ENCODE data around the gene ADGRV1. TPM values are rescaled to one million over a fixed set of nuclear protein-coding genes. Genes with fewer than 3 reads are reported as not detected.
"Not testable (repeated sequence)": the region's sequence is repeated elsewhere in the genome, so short reads cannot be mapped to it uniquely, and the experiment has no call there.

ADGRV1 gene
- total and polyA plus RNA-seq, 7 experiments from 2014 or later, result 0.32 to 1.1 TPM; not detected in 5

GRCh38 chr5:90845723-90846554, 287.3 kb downstream of the ADGRV1 start:
- POLR2A ChIA-PET, result interaction anchor here (0.5 to 0.7 kb wide), 2 partner anchors 384 to 538 kb away, joined by 3 read pairs; no protein-coding TSS in a partner anchor
- Mint-ChIP-seq H3K36me3 (peaks cover 0 to 9% (median 0%) of the 10 kb centered on the region in 5 donors), H3K27me3 (peaks cover 7 to 31% (median 23%) of the 10 kb centered on the region in 5 donors), H3K9me3 (peaks cover 0 to 5% (median 0%) of the 10 kb centered on the region in 11 donors), H3K4me1 (peaks cover 0 to 4% (median 0%) of the 10 kb centered on the region in 7 donors), H3K4me3 (peak overlapping the region in 4 of 10 donors; percentile 9 to 21 (median 18)), H3K27ac (no peak overlapping the region)
- H3K27me3 ChIP-seq (ENCODE audit: control insufficient read depth in 2 of 2, insufficient read depth in 2 of 2, low read length in 2 of 2), result peaks cover 0 to 6% of the 10 kb centered on the region in 2 donors
- no peak for ATAC-seq
- H3K9me3 ChIP-seq (ENCODE audit: control insufficient read depth in 2 of 3, low read length in 3 of 3), result no peaks in the 10 kb centered on the region
- H3K4me3 ChIP-seq (ENCODE audit: low read length), result no peak overlapping the region
- no peaks in the 10 kb centered on the region for H3K4me1 ChIP-seq (ENCODE audit: control insufficient read depth in 2 of 2, insufficient read depth in 2 of 2, low read length in 2 of 2)
- intact Hi-C loops (cut with micrococcal nuclease), result no loop called here
- H3K27ac ChIP-seq (ENCODE audit: low read depth, low read length), result no peak overlapping the region
- CTCF ChIA-PET, result no interaction called here
- H3K36me3 ChIP-seq (ENCODE audit: control insufficient read depth in 2 of 3, insufficient read depth in 3 of 3, low read length in 3 of 3), result no peaks in the 10 kb centered on the region
- DNase-seq, result no peak

- H3K27ac Mint-ChIP-seq; CTCF ChIA-PET; POLR2A ChIA-PET; H3K4me1 ChIP-seq (ENCODE audit: control insufficient read depth in 2 of 2, insufficient read depth in 2 of 2, low read length in 2 of 2); H3K27me3 ChIP-seq (ENCODE audit: control insufficient read depth in 2 of 2, insufficient read depth in 2 of 2, low read length in 2 of 2); H3K9me3 Mint-ChIP-seq; H3K36me3 Mint-ChIP-seq; DNase-seq; H3K4me3 Mint-ChIP-seq; intact Hi-C loops (cut with micrococcal nuclease); H3K9me3 ChIP-seq (ENCODE audit: control insufficient read depth in 2 of 3, low read length in 3 of 3); ATAC-seq; H3K4me3 ChIP-seq (ENCODE audit: low read length); H3K4me1 Mint-ChIP-seq; H3K36me3 ChIP-seq (ENCODE audit: control insufficient read depth in 2 of 3, insufficient read depth in 3 of 3, low read length in 3 of 3); H3K27ac ChIP-seq (ENCODE audit: low read depth, low read length): not testable (repeated sequence)
- H3K27me3 Mint-ChIP-seq, result peaks cover 7 to 27% (median 23%) of the 10 kb centered on the region in 5 donors
These were observed 289.0 kb downstream of the ADGRV1 start for GRCh38 chr5:90847606-90848005.

GRCh38 chr5:90849939-90850338, 291.3 kb downstream of the ADGRV1 start:
- DNase-seq, result no peak
- H3K36me3 Mint-ChIP-seq, result peaks cover 0 to 9% (median 0%) of the 10 kb centered on the region in 5 donors
- H3K4me1 ChIP-seq (ENCODE audit: control insufficient read depth in 2 of 2, insufficient read depth in 2 of 2, low read length in 2 of 2), result no peaks in the 10 kb centered on the region
- H3K9me3 ChIP-seq (ENCODE audit: control insufficient read depth in 2 of 3, low read length in 3 of 3), result no peaks in the 10 kb centered on the region
- CTCF ChIA-PET, result no interaction called here
- H3K4me3 Mint-ChIP-seq, result no peak overlapping the region
- no peak overlapping the region for H3K27ac ChIP-seq (ENCODE audit: low read depth, low read length)
- H3K4me1 Mint-ChIP-seq, result no peaks in the 10 kb centered on the region
- H3K27me3 ChIP-seq (ENCODE audit: control insufficient read depth in 2 of 2, insufficient read depth in 2 of 2, low read length in 2 of 2), result no peaks in the 10 kb centered on the region
- ATAC-seq, result no peak
- H3K36me3 ChIP-seq (ENCODE audit: control insufficient read depth in 2 of 3, insufficient read depth in 3 of 3, low read length in 3 of 3), result no peaks in the 10 kb centered on the region
- H3K27me3 Mint-ChIP-seq, result peaks cover 7 to 20% (median 16%) of the 10 kb centered on the region in 5 donors
- POLR2A ChIA-PET, result no interaction called here
- H3K4me3 ChIP-seq (ENCODE audit: low read length), result no peak overlapping the region
- H3K9me3 Mint-ChIP-seq, result peaks cover 0 to 5% (median 0%) of the 10 kb centered on the region in 11 donors
- intact Hi-C loops (cut with micrococcal nuclease), result no loop called here
- H3K27ac Mint-ChIP-seq, result no peak overlapping the region

GRCh38 chr5:90852531-90852930, 293.9 kb downstream of the ADGRV1 start:
- Mint-ChIP-seq H3K4me3 (no peak overlapping the region), H3K36me3 (no peaks in the 10 kb centered on the region), H3K27ac (no peak overlapping the region), H3K9me3 (no peaks in the 10 kb centered on the region), H3K4me1 (no peaks in the 10 kb centered on the region), H3K27me3 (peaks cover 0 to 18% (median 0%) of the 10 kb centered on the region in 5 donors)
- no peak overlapping the region for H3K4me3 ChIP-seq (ENCODE audit: low read length)
- H3K27ac ChIP-seq (ENCODE audit: low read depth, low read length), result no peak overlapping the region
- ATAC-seq, result no peak
- H3K27me3 ChIP-seq (ENCODE audit: control insufficient read depth in 2 of 2, insufficient read depth in 2 of 2, low read length in 2 of 2), result no peaks in the 10 kb centered on the region
- H3K9me3 ChIP-seq (ENCODE audit: control insufficient read depth in 2 of 3, low read length in 3 of 3), result no peaks in the 10 kb centered on the region
- DNase-seq, result no peak
- no peaks in the 10 kb centered on the region for H3K4me1 ChIP-seq (ENCODE audit: control insufficient read depth in 2 of 2, insufficient read depth in 2 of 2, low read length in 2 of 2)
- ChIA-PET POLR2A (no interaction called here), CTCF (no interaction called here)
- H3K36me3 ChIP-seq (ENCODE audit: control insufficient read depth in 2 of 3, insufficient read depth in 3 of 3, low read length in 3 of 3), result no peaks in the 10 kb centered on the region
- intact Hi-C loops (cut with micrococcal nuclease), result no loop called here

GRCh38 chr5:90853750-90854149, 295.2 kb downstream of the ADGRV1 start:
- ChIA-PET CTCF (no interaction called here), POLR2A (no interaction called here)
- H3K9me3 Mint-ChIP-seq, result no peaks in the 10 kb centered on the region
- no peak overlapping the region for H3K27ac Mint-ChIP-seq
- no peaks in the 10 kb centered on the region for H3K4me1 ChIP-seq (ENCODE audit: control insufficient read depth in 2 of 2, insufficient read depth in 2 of 2, low read length in 2 of 2)
- DNase-seq (no peak), ATAC-seq (no peak)
- H3K27ac ChIP-seq (ENCODE audit: low read depth, low read length), result no peak overlapping the region
- no peak overlapping the region for H3K4me3 ChIP-seq (ENCODE audit: low read length)
- H3K4me3 Mint-ChIP-seq, result no peak overlapping the region
- no peaks in the 10 kb centered on the region for H3K36me3 ChIP-seq (ENCODE audit: control insufficient read depth in 2 of 3, insufficient read depth in 3 of 3, low read length in 3 of 3)
- H3K9me3 ChIP-seq (ENCODE audit: control insufficient read depth in 2 of 3, low read length in 3 of 3), result no peaks in the 10 kb centered on the region
- no peaks in the 10 kb centered on the region for H3K36me3 Mint-ChIP-seq
- H3K27me3 ChIP-seq (ENCODE audit: control insufficient read depth in 2 of 2, insufficient read depth in 2 of 2, low read length in 2 of 2), result no peaks in the 10 kb centered on the region
- no peaks in the 10 kb centered on the region for H3K4me1 Mint-ChIP-seq
- peaks cover 0 to 18% (median 0%) of the 10 kb centered on the region in 5 donors for H3K27me3 Mint-ChIP-seq
- intact Hi-C loops (cut with micrococcal nuclease), result no loop called here

- H3K36me3 Mint-ChIP-seq, result no peaks in the 10 kb centered on the region
- Histone ChIP-seq H3K4me1 (ENCODE audit: control insufficient read depth in 2 of 2, insufficient read depth in 2 of 2, low read length in 2 of 2) (no peaks in the 10 kb centered on the region), H3K27me3 (ENCODE audit: control insufficient read depth in 2 of 2, insufficient read depth in 2 of 2, low read length in 2 of 2) (no peaks in the 10 kb centered on the region), H3K36me3 (ENCODE audit: control insufficient read depth in 2 of 3, insufficient read depth in 3 of 3, low read length in 3 of 3) (no peaks in the 10 kb centered on the region), H3K4me3 (ENCODE audit: low read length) (no peak overlapping the region), H3K27ac (ENCODE audit: low read depth, low read length) (no peak overlapping the region), H3K9me3 (ENCODE audit: control insufficient read depth in 2 of 3, low read length in 3 of 3) (no peaks in the 10 kb centered on the region)
- ATAC-seq, result peak; percentile 38
- no peak overlapping the region for H3K4me3 Mint-ChIP-seq
- ChIA-PET POLR2A (no interaction called here), CTCF (no interaction called here)
- H3K4me1 Mint-ChIP-seq, result no peaks in the 10 kb centered on the region
- no peaks in the 10 kb centered on the region for H3K9me3 Mint-ChIP-seq
- no peak for DNase-seq
- H3K27ac Mint-ChIP-seq, result no peak overlapping the region
- intact Hi-C loops (cut with micrococcal nuclease), result no loop called here
- H3K27me3 Mint-ChIP-seq, result peaks cover 0 to 18% (median 0%) of the 10 kb centered on the region in 5 donors
These were observed 295.6 kb downstream of the ADGRV1 start for GRCh38 chr5:90854169-90854568.

Measured in naive thymus-derived CD4-positive, alpha-beta T cell (primary cell).